HCT116 (cell line): ENCODE measurements around the gene GNAI3. TPM values are rescaled to one million over a fixed set of nuclear protein-coding genes. Genes with fewer than 3 reads are reported as not detected.

Experiments used
- ATAC-seq: fragments of 200-7000 bp; cut with Tn5 transposase; 2 replicates; pipeline ENCODE4 v1.9.1; 2020; ENCODE audit warnings: mild to moderate bottlenecking, moderate library complexity
- BruUV-seq: library from RNA; stranded (reverse); fragments of 400-500 nt; replicated peaks from 2 replicates; lab custom pipeline; 2021; lab: Mats Ljungman, UMichigan
- CTCF ChIA-PET: fragments of 300-600 bp; sonication (Branson Sonifier 250); formaldehyde crosslinking; loops from one replicate; lab custom pipeline; 2021; ENCODE audit warnings: antibody characterized with exemption; lab: Charles Lee
- POLR2A ChIA-PET: fragments of 300-600, 350-600 bp; sonication (Branson Sonifier 250); formaldehyde crosslinking; loops from one replicate; lab custom pipeline; 2021; ENCODE audit warnings: antibody characterized with exemption; lab: Charles Lee
- RAD21 ChIA-PET, 2 experiments: fragments of 300-600 bp; sonication (Branson Sonifier 250); formaldehyde crosslinking; loops; one replicate each; lab custom pipeline; 2023; ENCODE audit warnings: low total read pairs in 2 of 2; ENCODE audit not compliant: uncharacterized antibody in 2 of 2, unreplicated experiment in 2 of 2, low non-redundant PET in 1 of 2; lab: Charles Lee
- DNase-seq: peaks from one replicate; pipeline ENCODE4 v3.0.0-alpha.2; 2010; ENCODE audit warnings: low read depth, low spot score
- H2AFZ ChIP-seq: fragments of 200-600 bp; shearing (Covaris generic), sonication (generic); 2 replicates; pipeline ENCODE4 v1.6.1; 2017; ENCODE audit warnings: low read depth, mixed run types, mixed read lengths, antibody characterized with exemption, low read length; ENCODE audit not compliant: poor library complexity, severe bottlenecking
- H3K27ac ChIP-seq: 2 replicates; pipeline ENCODE4 v1.5.1; 2012; ENCODE audit warnings: low read depth, low read length
- H3K27me3 ChIP-seq: fragments of 200-600 bp; sonication (generic); 2 replicates; pipeline ENCODE4 v1.6.1; 2016; ENCODE audit warnings: mixed run types, low read length, mixed read lengths; ENCODE audit not compliant: insufficient read depth
- H3K36me3 ChIP-seq, 2 experiments: fragments of 200-500 bp in 1 of 2; fragments of 200-600 bp in 1 of 2; sonication (Bioruptor generic) in 1 of 2; sonication (generic) in 1 of 2; 2 replicates each; pipeline versions ENCODE4 v1.5.1 to v1.6.1; 2014 to 2016; ENCODE audit warnings: low read length in 2 of 2, inconsistent platforms in 1 of 2, mixed read lengths in 1 of 2, mixed run types in 1 of 2; ENCODE audit not compliant: insufficient read depth in 2 of 2, control insufficient read depth in 1 of 2
- H3K4me1 ChIP-seq, 2 experiments: fragments of 200-600 bp in 1 of 2; sonication (generic) in 1 of 2; 2 replicates each; pipeline versions ENCODE4 v1.5.1 to v1.6.1; 2012 to 2017; ENCODE audit warnings: low read length in 2 of 2, inconsistent platforms in 1 of 2, mild to moderate bottlenecking in 1 of 2, mixed read lengths in 1 of 2, mixed run types in 1 of 2, moderate library complexity in 1 of 2; ENCODE audit not compliant: insufficient read depth in 2 of 2, control insufficient read depth in 1 of 2
- H3K4me2 ChIP-seq: fragments of 200-600 bp; sonication (generic); 2 replicates; pipeline ENCODE4 v1.6.1; 2017; ENCODE audit warnings: mixed run types, low read length, mixed read lengths
- H3K4me3 ChIP-seq, 2 experiments: fragments of 200-600 bp in 1 of 2; sonication (generic) in 1 of 2; replicated peaks in 1 of 2; 2 replicates each; pipeline ENCODE4 v1.5.1; 2011 to 2016; ENCODE audit warnings: low read length in 2 of 2, control low read depth in 1 of 2, low read depth in 1 of 2, mild to moderate bottlenecking in 1 of 2, mixed read lengths in 1 of 2, mixed run types in 1 of 2
- H3K79me2 ChIP-seq: fragments of 200-600 bp; sonication (generic); 2 replicates; pipeline ENCODE4 v1.6.1; 2017; ENCODE audit warnings: mild to moderate bottlenecking, mixed run types, low read length, moderate library complexity, mixed read lengths; ENCODE audit not compliant: insufficient read depth
- H3K9ac ChIP-seq: fragments of 200-600 bp; sonication (generic); 2 replicates; pipeline ENCODE4 v1.6.1; 2016; ENCODE audit warnings: low read length, mixed read lengths
- H3K9me2 ChIP-seq: fragments of 200-600 bp; sonication (generic), shearing (Covaris generic); 2 replicates; pipeline ENCODE4 v1.6.1; 2017; ENCODE audit warnings: mixed run types, mild to moderate bottlenecking, moderate library complexity; ENCODE audit not compliant: insufficient read depth
- H3K9me3 ChIP-seq, 2 experiments: fragments of 200-500 bp in 1 of 2; fragments of 200-600 bp in 1 of 2; sonication (Bioruptor generic) in 1 of 2; sonication (generic) in 1 of 2; 2 replicates each; pipeline ENCODE4 v1.6.1; 2014 to 2017; ENCODE audit warnings: low read length in 2 of 2, mixed read lengths in 2 of 2, inconsistent platforms in 1 of 2, low read depth in 1 of 2, mild to moderate bottlenecking in 1 of 2, mixed run types in 1 of 2, moderate library complexity in 1 of 2; ENCODE audit not compliant: control insufficient read depth in 1 of 2, insufficient read depth in 1 of 2
- H4K20me1 ChIP-seq: fragments of 200-600 bp; sonication (generic), shearing (Covaris generic); 2 replicates; pipeline ENCODE4 v1.6.1; 2017; ENCODE audit warnings: mixed run types, mild to moderate bottlenecking, moderate library complexity; ENCODE audit not compliant: insufficient read depth
- CBX3 ChIP-seq: IDR thresholded peaks from 2 replicates; pipeline ENCODE4 v1.6.1; 2012; ENCODE audit warnings: low read depth
- EGR1 ChIP-seq: IDR thresholded peaks from 2 replicates; pipeline ENCODE4 v1.6.1; 2012; ENCODE audit warnings: low read depth
- EZH2phosphoT487 ChIP-seq: fragments of 200-600 bp; IDR thresholded peaks from 2 replicates; pipeline ENCODE4 v1.6.1; 2018; ENCODE audit warnings: antibody characterized with exemption, borderline replicate concordance
- JUND ChIP-seq: IDR thresholded peaks from 2 replicates; pipeline ENCODE4 v1.6.1; 2012
- POLR2A ChIP-seq: IDR thresholded peaks from 2 replicates; pipeline ENCODE4 v1.7.0; 2011; ENCODE audit warnings: borderline replicate concordance; ENCODE audit not compliant: insufficient read depth, insufficient read length; ENCODE audit errors: extremely low read depth
- RAD21 ChIP-seq: IDR thresholded peaks from 2 replicates; pipeline ENCODE4 v1.6.1; 2012; ENCODE audit warnings: low read depth, mild to moderate bottlenecking
- SIN3A ChIP-seq: IDR thresholded peaks from 2 replicates; pipeline ENCODE4 v1.6.1; 2012; ENCODE audit warnings: low read depth
- SRF ChIP-seq: IDR thresholded peaks from 2 replicates; pipeline ENCODE4 v1.6.1; 2012; ENCODE audit warnings: low read depth
- TCF7L2 ChIP-seq: IDR thresholded peaks from 2 replicates; pipeline ENCODE4 v1.7.0; 2011; ENCODE audit warnings: borderline replicate concordance, inconsistent platforms; ENCODE audit not compliant: insufficient read depth, insufficient read length; ENCODE audit errors: extremely low read depth
- intact Hi-C: fragments of 100-400 bp; cut with micrococcal nuclease; formaldehyde crosslinking; loops from 2 replicates; pipeline ENCODE4 v1.10.0; 2022
- total RNA-seq: library from RNA; stranded (reverse); gene quantifications from one replicate; pipeline ENCODE4 v1.2.1, GENCODE V29; 2021; ENCODE audit not compliant: unreplicated experiment
- TF ChIP-seq, protein P1 (sequence below): IDR thresholded peaks from 2 replicates; pipeline ENCODE4 v1.6.1; 2012; ENCODE audit warnings: low read depth
- TF ChIP-seq, protein P2 (sequence below): IDR thresholded peaks from 2 replicates; pipeline ENCODE4 v1.6.1; 2012

Gene GNAI3
- total RNA-seq, 1 experiment from 2014 or later, result 9.5 TPM

DNA sequence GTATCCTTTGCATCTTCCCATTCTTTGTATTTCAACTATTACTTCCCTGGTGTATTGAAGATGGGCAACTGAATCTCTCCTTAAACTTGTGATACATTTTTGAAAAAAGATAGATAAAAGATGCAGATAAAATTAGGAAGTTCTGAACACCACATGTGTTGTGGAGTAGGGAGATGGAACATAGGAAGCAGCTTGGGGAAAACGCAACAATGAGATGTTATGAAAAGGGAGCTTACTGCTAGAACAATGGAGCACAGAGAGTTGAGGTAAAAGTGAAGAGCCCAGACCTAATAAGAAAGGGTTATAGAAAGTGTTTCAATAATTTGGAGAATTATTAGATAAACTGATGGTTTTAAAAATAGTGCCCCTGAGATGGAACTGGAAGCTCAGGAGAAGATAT, 20.9 kb downstream of the GNAI3 start:
- no peak overlapping the region for H3K27ac ChIP-seq
- H3K4me3 ChIP-seq, result no peak overlapping the region
- H3K4me1 ChIP-seq, result peaks cover 0 to 3% of the 10 kb centered on the region in 2 experiments; a peak in 1 of 4 replicates
- ChIA-PET RAD21 (no interaction called here), CTCF (no interaction called here), POLR2A (interaction anchor here (0.9 to 1.5 kb wide), 2 partner anchors 11 to 21 kb away, joined by 3 to 6 read pairs; partner anchors contain the start of gene GNAI3)
- no peaks in the 10 kb centered on the region for H3K9me2 ChIP-seq
- no peak overlapping the region for H2AFZ ChIP-seq
- DNase-seq (no peak), ATAC-seq (no peak)
- no TSS peak for BruUV-seq
- H4K20me1 ChIP-seq, result peaks cover 18% of the 10 kb centered on the region; the same call in 1 of the 2 replicates
- no peak overlapping the region for H3K9ac ChIP-seq
- H3K9me3 ChIP-seq, result no peaks in the 10 kb centered on the region
- no peak overlapping the region for H3K4me2 ChIP-seq
- no peak for TF ChIP-seq RAD21
- TF ChIP-seq, protein P1, sequence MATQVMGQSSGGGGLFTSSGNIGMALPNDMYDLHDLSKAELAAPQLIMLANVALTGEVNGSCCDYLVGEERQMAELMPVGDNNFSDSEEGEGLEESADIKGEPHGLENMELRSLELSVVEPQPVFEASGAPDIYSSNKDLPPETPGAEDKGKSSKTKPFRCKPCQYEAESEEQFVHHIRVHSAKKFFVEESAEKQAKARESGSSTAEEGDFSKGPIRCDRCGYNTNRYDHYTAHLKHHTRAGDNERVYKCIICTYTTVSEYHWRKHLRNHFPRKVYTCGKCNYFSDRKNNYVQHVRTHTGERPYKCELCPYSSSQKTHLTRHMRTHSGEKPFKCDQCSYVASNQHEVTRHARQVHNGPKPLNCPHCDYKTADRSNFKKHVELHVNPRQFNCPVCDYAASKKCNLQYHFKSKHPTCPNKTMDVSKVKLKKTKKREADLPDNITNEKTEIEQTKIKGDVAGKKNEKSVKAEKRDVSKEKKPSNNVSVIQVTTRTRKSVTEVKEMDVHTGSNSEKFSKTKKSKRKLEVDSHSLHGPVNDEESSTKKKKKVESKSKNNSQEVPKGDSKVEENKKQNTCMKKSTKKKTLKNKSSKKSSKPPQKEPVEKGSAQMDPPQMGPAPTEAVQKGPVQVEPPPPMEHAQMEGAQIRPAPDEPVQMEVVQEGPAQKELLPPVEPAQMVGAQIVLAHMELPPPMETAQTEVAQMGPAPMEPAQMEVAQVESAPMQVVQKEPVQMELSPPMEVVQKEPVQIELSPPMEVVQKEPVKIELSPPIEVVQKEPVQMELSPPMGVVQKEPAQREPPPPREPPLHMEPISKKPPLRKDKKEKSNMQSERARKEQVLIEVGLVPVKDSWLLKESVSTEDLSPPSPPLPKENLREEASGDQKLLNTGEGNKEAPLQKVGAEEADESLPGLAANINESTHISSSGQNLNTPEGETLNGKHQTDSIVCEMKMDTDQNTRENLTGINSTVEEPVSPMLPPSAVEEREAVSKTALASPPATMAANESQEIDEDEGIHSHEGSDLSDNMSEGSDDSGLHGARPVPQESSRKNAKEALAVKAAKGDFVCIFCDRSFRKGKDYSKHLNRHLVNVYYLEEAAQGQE, result no peak
- no peak for TF ChIP-seq CBX3
- TF ChIP-seq, protein P2, sequence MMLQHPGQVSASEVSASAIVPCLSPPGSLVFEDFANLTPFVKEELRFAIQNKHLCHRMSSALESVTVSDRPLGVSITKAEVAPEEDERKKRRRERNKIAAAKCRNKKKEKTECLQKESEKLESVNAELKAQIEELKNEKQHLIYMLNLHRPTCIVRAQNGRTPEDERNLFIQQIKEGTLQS, result no peak
- TF ChIP-seq EGR1, result no peak
- TF ChIP-seq JUND, result no peak
- no peak for TF ChIP-seq SIN3A
- TF ChIP-seq POLR2A, result no peak
- TF ChIP-seq EZH2phosphoT487, result no peak
- no peak for TF ChIP-seq TCF7L2
- TF ChIP-seq SRF, result no peak
- no peaks in the 10 kb centered on the region for H3K36me3 ChIP-seq
- no peaks in the 10 kb centered on the region for H3K27me3 ChIP-seq
- H3K79me2 ChIP-seq, result peaks cover 92% of the 10 kb centered on the region
- intact Hi-C loops, result no loop called here
